GM12801 (cell line): ENCODE results near the gene MRGPRD.

ENCODE experiments used
- TF ChIP-seq, protein P1 (sequence below): IDR thresholded peaks from one replicate; pipeline ENCODE4 v1.5.1; 2011; ENCODE audit warnings: control low read depth; ENCODE audit not compliant: insufficient read length; ENCODE audit errors: extremely low read depth

The MRGPRD gene

DNA sequence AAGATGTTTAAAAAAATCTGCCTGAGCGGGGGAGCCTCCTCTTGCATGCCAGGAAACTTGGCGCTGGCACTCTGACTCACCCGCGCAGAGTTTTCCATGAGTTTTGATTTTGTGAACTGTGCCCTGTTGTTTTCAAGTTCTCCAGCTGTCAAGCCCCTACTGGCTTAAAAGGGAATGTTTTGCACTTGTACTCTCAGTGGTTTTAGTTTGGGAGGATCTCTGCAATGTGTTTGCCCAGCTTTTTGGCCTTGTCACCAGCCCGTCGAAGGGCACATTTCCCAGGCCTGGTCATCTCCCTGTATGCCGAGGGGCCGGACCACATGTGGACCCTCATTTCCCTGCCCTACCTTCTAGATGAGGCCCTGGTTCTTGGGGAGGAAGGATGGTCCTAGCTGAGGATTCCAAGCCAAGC is 20.1 kb upstream of the MRGPRD start:
- TF ChIP-seq, protein P1, sequence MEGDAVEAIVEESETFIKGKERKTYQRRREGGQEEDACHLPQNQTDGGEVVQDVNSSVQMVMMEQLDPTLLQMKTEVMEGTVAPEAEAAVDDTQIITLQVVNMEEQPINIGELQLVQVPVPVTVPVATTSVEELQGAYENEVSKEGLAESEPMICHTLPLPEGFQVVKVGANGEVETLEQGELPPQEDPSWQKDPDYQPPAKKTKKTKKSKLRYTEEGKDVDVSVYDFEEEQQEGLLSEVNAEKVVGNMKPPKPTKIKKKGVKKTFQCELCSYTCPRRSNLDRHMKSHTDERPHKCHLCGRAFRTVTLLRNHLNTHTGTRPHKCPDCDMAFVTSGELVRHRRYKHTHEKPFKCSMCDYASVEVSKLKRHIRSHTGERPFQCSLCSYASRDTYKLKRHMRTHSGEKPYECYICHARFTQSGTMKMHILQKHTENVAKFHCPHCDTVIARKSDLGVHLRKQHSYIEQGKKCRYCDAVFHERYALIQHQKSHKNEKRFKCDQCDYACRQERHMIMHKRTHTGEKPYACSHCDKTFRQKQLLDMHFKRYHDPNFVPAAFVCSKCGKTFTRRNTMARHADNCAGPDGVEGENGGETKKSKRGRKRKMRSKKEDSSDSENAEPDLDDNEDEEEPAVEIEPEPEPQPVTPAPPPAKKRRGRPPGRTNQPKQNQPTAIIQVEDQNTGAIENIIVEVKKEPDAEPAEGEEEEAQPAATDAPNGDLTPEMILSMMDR, result no peak

DNA sequence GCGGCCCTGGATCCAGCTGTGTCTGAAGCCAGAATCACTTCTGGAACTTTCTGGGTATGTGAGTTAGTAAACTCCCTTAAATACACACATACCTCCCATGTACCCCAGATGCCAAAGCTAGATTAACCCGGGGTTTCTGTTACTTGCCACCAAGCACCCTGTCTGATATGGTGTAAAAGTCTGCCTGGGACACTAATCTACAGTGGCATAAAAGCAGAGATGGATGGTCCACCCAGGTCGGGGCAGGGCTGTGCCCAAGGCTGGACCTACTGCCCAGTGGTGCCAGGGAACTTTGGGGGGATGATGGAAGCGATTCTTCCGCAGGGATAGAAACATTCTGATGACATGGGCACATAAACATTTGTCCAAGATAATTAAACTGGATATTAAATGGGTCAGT is 19.6 kb upstream of the MRGPRD start:
- TF ChIP-seq, protein P1, result no peak

DNA sequence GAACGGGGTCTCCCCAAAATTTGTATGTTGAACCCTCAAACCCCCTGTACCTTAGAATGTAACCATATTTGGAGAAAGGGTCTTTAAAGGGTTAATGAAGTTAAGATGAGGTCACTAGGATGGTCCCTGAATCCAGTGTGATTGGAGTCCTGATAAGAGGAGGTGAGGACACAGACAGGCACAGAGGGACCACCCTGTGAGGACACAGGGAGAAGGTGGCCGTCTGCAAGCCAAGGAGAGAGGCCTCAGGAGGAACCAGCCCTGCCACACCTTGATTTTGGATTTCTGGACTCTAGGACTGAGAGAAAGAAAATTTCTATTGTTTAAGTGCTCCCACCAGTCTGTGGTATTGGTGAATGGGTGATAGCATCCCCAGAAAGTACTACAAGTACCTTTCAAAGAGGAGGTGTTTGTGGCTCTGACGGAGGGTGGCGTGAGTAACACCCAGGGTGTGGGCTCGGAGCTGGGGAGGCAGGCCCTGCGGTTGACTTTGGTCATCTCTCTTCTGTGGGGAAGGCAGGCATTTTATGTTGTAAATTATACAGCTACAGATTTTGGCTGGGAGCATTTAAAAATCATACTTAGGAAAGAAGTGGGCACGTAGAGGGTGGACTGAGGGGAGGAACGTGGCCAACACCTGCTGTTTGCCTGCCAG is 18.4 kb upstream of the MRGPRD start:
- TF ChIP-seq, protein P1, result no peak

DNA sequence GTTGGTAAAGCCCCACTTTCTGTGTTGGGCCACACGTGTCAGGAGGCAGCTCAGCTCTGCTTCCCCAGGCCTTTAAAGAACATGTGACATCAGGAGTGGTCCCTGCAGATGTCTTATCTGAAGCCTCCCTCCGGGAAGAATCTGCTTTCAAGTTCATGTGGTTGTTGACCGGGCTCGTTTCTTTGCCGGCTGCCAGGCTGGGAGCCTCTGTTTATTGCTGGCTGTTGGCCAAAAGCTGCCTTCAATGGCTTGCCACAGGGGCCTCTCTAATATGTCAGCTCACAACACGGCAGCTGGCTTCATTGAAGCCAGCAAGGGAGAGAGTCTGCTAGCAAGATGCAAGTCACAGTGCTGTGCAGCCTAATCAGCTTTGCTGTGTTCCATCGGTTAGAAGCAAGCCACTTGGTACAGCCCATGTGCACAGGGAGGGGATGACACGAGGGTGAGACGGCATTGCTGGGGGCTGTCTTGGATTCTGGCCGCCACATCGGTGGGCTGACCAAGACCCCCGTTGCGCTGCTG is 17.7 kb upstream of the MRGPRD start:
- TF ChIP-seq, protein P1, result no peak

DNA sequence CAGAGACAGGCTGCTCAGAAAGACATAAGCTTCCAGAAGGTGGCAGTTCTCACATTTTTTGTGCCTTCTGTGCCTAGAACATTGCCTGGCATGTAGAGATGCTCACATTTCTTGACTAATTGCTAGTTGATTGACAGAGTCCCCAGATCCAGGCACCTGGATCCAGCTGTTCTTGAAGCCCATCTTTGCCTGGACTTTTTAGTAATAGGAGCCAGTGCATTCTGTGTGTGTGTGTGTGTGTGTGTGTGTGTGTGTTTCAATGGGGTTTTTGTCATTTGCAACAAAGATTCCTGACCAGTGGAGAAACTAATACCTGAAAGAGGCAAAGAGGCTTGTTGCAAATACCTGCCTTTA is 17.2 kb upstream of the MRGPRD start:
- TF ChIP-seq, protein P1, result no peak

DNA sequence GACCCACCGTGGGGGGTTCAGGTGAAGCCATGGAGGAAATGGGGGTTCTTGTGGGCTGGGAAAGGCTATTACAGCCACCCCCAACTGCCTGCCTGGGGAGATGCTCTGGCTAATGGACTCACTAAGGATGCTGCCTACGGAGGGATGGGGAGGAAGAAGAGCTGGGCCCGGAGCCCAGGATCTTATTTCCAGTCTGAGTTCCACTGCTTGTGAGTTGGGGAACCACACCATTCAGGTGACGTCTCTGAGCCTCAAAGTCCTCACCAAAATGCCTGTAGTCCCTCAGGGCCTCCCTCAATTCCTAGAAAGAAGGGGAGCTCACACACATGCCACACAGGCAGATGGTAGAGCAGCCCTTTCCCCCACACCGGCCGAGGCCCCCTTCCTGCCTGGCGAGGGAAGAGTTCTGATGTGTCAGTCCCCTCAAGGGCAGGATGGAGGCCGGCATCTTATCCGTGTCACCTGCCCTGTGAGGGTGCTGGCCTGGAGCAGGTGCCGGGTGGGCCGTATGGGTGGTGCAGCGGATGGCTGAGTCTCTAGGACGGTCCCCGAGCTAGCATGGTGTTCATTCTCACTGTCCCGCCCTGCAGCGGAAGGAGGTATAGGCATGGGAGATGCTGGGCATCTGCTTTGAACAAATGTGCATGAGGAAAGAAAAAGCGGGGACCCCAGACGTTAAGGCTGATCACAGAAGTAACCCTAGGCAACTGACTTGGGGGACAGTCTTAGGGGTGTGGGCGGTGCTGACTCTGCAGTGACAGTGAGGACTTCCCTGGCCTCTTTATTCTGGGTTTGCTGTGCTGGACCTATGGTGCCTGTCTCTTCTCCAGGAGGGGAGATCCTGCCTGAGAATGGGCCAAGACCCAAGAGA is 16.6 kb upstream of the MRGPRD start:
- TF ChIP-seq, protein P1, result no peak

DNA sequence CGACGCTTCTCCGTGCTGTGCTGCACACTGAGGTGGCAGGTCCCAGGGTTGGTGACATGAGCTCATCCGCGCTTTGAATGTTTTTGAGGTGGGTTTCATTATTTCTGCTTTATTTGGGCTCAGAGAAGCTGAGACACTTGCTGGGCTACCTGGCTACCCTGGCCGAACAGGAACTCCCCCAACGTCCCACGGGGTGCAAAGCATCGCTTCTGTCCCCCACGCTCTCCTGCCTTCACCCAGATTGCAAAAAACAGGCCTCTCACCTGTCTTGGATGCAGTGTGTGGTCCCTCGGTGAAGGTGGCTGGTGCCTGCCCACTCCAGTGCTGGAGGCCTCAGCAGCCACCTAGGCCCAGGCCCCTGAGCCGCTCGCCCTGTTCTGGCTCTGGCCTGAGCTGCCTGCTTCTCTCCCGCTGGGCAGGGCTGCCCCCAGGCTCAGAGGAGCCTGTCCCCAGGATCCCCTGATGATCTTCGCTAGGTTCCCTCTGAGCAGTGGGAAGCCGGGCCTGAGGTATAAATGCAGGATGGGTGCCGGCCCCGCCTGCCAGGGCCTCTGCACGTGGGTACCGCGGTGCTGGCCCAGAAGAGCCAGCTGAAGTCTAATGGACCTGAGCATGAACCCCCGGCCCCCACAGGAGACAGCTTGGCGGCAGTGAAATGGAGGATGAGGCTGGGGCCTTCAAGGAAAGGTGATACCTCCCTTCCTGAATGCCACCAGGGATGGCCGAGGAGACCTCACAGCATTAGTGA is 15.8 kb upstream of the MRGPRD start:
- TF ChIP-seq, protein P1, result no peak
